IMR-90 (cell line): ENCODE data around the gene LHFPL5. TPM values are rescaled to one million over a fixed set of nuclear protein-coding genes. Genes with fewer than 3 reads are reported as not detected.

Experiments used
- ATAC-seq: fragments of 200-7000 bp; cut with Tn5 transposase; 2 replicates; pipeline ENCODE4 v1.9.1; 2020; ENCODE audit warnings: low read depth, mild to moderate bottlenecking, moderate library complexity
- BruUV-seq: library from RNA; stranded (reverse); fragments of 400-500 nt; replicated peaks from 2 replicates; lab custom pipeline; 2021; lab: Mats Ljungman, UMichigan
- CTCF ChIA-PET: fragments of 300-600 bp; formaldehyde crosslinking; extraction: SDS; loops from one replicate; lab custom pipeline; 2021; ENCODE audit warnings: antibody characterized with exemption; lab: Yijun Ruan, JAX
- POLR2A ChIA-PET: fragments of 300-600 bp; sonication (Branson Sonifier 250); formaldehyde crosslinking; loops from one replicate; lab custom pipeline; 2022; ENCODE audit warnings: antibody characterized with exemption; ENCODE audit not compliant: unreplicated experiment; lab: Charles Lee
- DNase-seq: peaks from one replicate; pipeline ENCODE4 v3.0.0; 2013
- H2AFZ ChIP-seq: replicated peaks from 2 replicates; pipeline ENCODE3; 2013; ENCODE audit warnings: low read length, mild to moderate bottlenecking; ENCODE audit not compliant: poor library complexity
- H2AK5ac ChIP-seq: 2 replicates; pipeline ENCODE4 v1.6.1; 2013; ENCODE audit warnings: low read depth, low read length, inconsistent platforms
- H2AK9ac ChIP-seq: replicated peaks from 2 replicates; pipeline ENCODE3; 2013; ENCODE audit warnings: mild to moderate bottlenecking, low read depth, low read length, moderate library complexity; ENCODE audit not compliant: poor library complexity
- H2BK120ac ChIP-seq: 2 replicates; pipeline ENCODE4 v1.6.1; 2013; ENCODE audit warnings: low read depth, low read length, inconsistent platforms
- H2BK15ac ChIP-seq: 3 replicates; pipeline ENCODE4 v1.6.1; 2013; ENCODE audit warnings: low read depth, low read length, inconsistent platforms
- H2BK20ac ChIP-seq: 2 replicates; pipeline ENCODE4 v1.6.1; 2013; ENCODE audit warnings: low read depth, mild to moderate bottlenecking, inconsistent platforms, low read length, moderate library complexity
- H2BK5ac ChIP-seq: 2 replicates; pipeline ENCODE4 v1.6.1; 2013; ENCODE audit warnings: mild to moderate bottlenecking, low read depth, low read length, inconsistent platforms; ENCODE audit not compliant: poor library complexity, severe bottlenecking
- H3K14ac ChIP-seq: replicated peaks from 2 replicates; pipeline ENCODE4 v1.6.1; 2013; ENCODE audit warnings: low read depth, low read length, inconsistent platforms
- H3K18ac ChIP-seq: 2 replicates; pipeline ENCODE4 v1.6.1; 2013; ENCODE audit warnings: low read depth, low read length, control low read depth
- H3K23ac ChIP-seq: 2 replicates; pipeline ENCODE4 v1.6.1; 2013; ENCODE audit warnings: low read depth, low read length, inconsistent platforms
- H3K27ac ChIP-seq: 2 replicates; pipeline ENCODE4 v1.5.1; 2013; ENCODE audit warnings: mild to moderate bottlenecking, control low read depth, low read length; ENCODE audit not compliant: insufficient read depth
- H3K27me3 ChIP-seq: 2 replicates; pipeline ENCODE4 v1.6.1; 2013; ENCODE audit warnings: low read length; ENCODE audit not compliant: control insufficient read depth, insufficient read depth
- H3K36me3 ChIP-seq: 2 replicates; pipeline ENCODE4 v1.6.1; 2013; ENCODE audit warnings: low read length, mixed read lengths; ENCODE audit not compliant: control insufficient read depth, insufficient read depth
- H3K4ac ChIP-seq: 2 replicates; pipeline ENCODE4 v1.6.1; 2013; ENCODE audit warnings: low read depth, low read length, inconsistent platforms
- H3K4me1 ChIP-seq: 2 replicates; pipeline ENCODE4 v1.6.1; 2013; ENCODE audit warnings: low read length, mixed read lengths; ENCODE audit not compliant: control insufficient read depth, insufficient read depth
- H3K4me2 ChIP-seq: 2 replicates; pipeline ENCODE4 v1.6.1; 2013; ENCODE audit warnings: low read depth, mild to moderate bottlenecking, control low read depth, low read length, moderate library complexity
- H3K4me3 ChIP-seq: 2 replicates; pipeline ENCODE4 v1.5.1; 2013; ENCODE audit warnings: low read depth, mild to moderate bottlenecking, control low read depth, low read length, moderate library complexity; ENCODE audit not compliant: insufficient read depth
- H3K56ac ChIP-seq: 2 replicates; pipeline ENCODE4 v1.6.1; 2013; ENCODE audit warnings: low read length, inconsistent platforms; ENCODE audit not compliant: insufficient read depth; ENCODE audit errors: extremely low read depth
- H3K79me1 ChIP-seq, 2 experiments: 2 replicates each; pipeline ENCODE4 v1.6.1; 2013; ENCODE audit warnings: low read length in 2 of 2, inconsistent platforms in 1 of 2, low read depth in 1 of 2
- H3K9ac ChIP-seq: 2 replicates; pipeline ENCODE4 v1.6.1; 2013; ENCODE audit warnings: low read depth, low read length, control low read depth
- H3K9me1 ChIP-seq: 2 replicates; pipeline ENCODE4 v1.6.1; 2013; ENCODE audit warnings: low read length, inconsistent platforms; ENCODE audit not compliant: insufficient read depth
- H3K9me3 ChIP-seq: 2 replicates; pipeline ENCODE4 v1.6.1; 2013; ENCODE audit warnings: low read length; ENCODE audit not compliant: control insufficient read depth, insufficient read depth
- H4K20me1 ChIP-seq: 2 replicates; pipeline ENCODE4 v1.6.1; 2013; ENCODE audit warnings: low read length, inconsistent platforms; ENCODE audit not compliant: insufficient read depth
- H4K5ac ChIP-seq: 2 replicates; pipeline ENCODE4 v1.6.1; 2013; ENCODE audit warnings: mild to moderate bottlenecking, low read depth, low read length, control low read depth
- H4K8ac ChIP-seq, 2 experiments: 2 replicates each; pipeline ENCODE4 v1.6.1; 2013; ENCODE audit warnings: low read depth in 2 of 2, low read length in 2 of 2, control low read depth in 1 of 2, inconsistent platforms in 1 of 2
- H4K91ac ChIP-seq: 2 replicates; pipeline ENCODE4 v1.6.1; 2013; ENCODE audit warnings: low read depth, low read length, inconsistent platforms; ENCODE audit not compliant: insufficient read depth
- CEBPB ChIP-seq: IDR thresholded peaks from 2 replicates; pipeline ENCODE4 v1.6.1; 2012; ENCODE audit warnings: low read depth, low read length, improper control_type of control experiment
- RFX5 ChIP-seq: IDR thresholded peaks from 2 replicates; pipeline ENCODE4 v1.8.0; 2012; ENCODE audit warnings: low read depth, mild to moderate bottlenecking, low read length, moderate library complexity
- whole genome bisulfite sequencing, 2 experiments: methylation state at CpG; one replicate each; pipeline versions ENCODE4 v1.1.5 to v1.1.7; 2013; ENCODE audit warnings: missing lambda C conversion rate in 2 of 2; ENCODE audit not compliant: insufficient read length in 1 of 2; ENCODE audit errors: extremely low coverage in 2 of 2; 5-methylcytosine and 5-hydroxymethylcytosine counted together
- dilution Hi-C: fragments of 300-500 bp; cut with HindIII; formaldehyde crosslinking; loops from one replicate; pipeline ENCODE4 v1.14.3; 2018; ENCODE audit warnings: low sequenced_read_pairs; ENCODE audit not compliant: unreplicated experiment
- in situ Hi-C: fragments of 300-500 bp; cut with MboI; formaldehyde crosslinking; loops from 3 replicates; pipeline ENCODE4 v1.14.3; 2019; ENCODE audit warnings: low sequenced_read_pairs, inconsistent platforms, mixed read lengths
- intact Hi-C: fragments of 100-400 bp; cut with micrococcal nuclease; formaldehyde crosslinking; loops from 2 replicates; pipeline ENCODE4 v1.10.0; 2022
- polyA plus RNA-seq, 3 experiments: library from polyadenylated mRNA; depleted of rRNA; stranded (reverse); fragments of >200 nt; gene quantifications; 2 replicates each; pipeline ENCODE4 v1.2.3, GENCODE V29; 2012; ENCODE audit warnings: low replicate concordance in 1 of 3
- total RNA-seq: library from RNA; depleted of rRNA; stranded (reverse); fragments of >200 nt; gene quantifications from 2 replicates; pipeline ENCODE4 v1.2.3, GENCODE V29; 2012

LHFPL5 gene
- total and polyA plus RNA-seq, 2 of the 4 experiments (the other 2 are of a cell fraction): not detected

GRCh38 chr6:35856250-35856649 is 51.1 kb downstream of the LHFPL5 start:
- no peak overlapping the region for H3K4me2 ChIP-seq
- H3K4me1 ChIP-seq: no peaks in the 10 kb centered on the region
- H2BK15ac ChIP-seq: no peak overlapping the region
- H3K27ac ChIP-seq: no peak overlapping the region
- WGBS, 2 experiments: no CpG with 5 or more reads among the region's 1 CpG
- intact Hi-C loops: loop anchor here (10.0 kb wide), 1 partner anchor 239 kb away; no protein-coding TSS in a partner anchor
- in situ Hi-C loops: no loop called here
- ATAC-seq (no peak), DNase-seq (no peak)
- no peak overlapping the region for H2AK9ac ChIP-seq
- ChIA-PET POLR2A (no interaction called here), CTCF (no interaction called here)
- H2BK20ac ChIP-seq: no peak overlapping the region
- no peak overlapping the region for H3K14ac ChIP-seq
- no peak overlapping the region for H4K8ac ChIP-seq
- no TSS peak for BruUV-seq
- TF ChIP-seq RFX5 (no peak), CEBPB (no peak)
- no peak overlapping the region for H3K4me3 ChIP-seq
- peaks cover 4% of the 10 kb centered on the region; the same call in 1 of the 2 replicates for H3K9me1 ChIP-seq
- peaks cover 4 to 5% of the 10 kb centered on the region in 2 experiments; a peak in 1 of 4 replicates for H3K79me1 ChIP-seq
- no peak overlapping the region for H2AFZ ChIP-seq
- H3K56ac ChIP-seq: no peak overlapping the region
- H2AK5ac ChIP-seq: no peak overlapping the region
- dilution Hi-C loops: no loop called here
- peaks cover 22% of the 10 kb centered on the region for H3K36me3 ChIP-seq
- H3K27me3 ChIP-seq: no peaks in the 10 kb centered on the region
- no peak overlapping the region for H3K23ac ChIP-seq
- no peak overlapping the region for H4K91ac ChIP-seq
- H4K5ac ChIP-seq: no peak overlapping the region
- H3K9ac ChIP-seq: no peak overlapping the region
- no peak overlapping the region for H2BK5ac ChIP-seq
- no peak overlapping the region for H2BK120ac ChIP-seq
- H3K9me3 ChIP-seq: no peaks in the 10 kb centered on the region
- H3K18ac ChIP-seq: no peak overlapping the region
- no peaks in the 10 kb centered on the region for H4K20me1 ChIP-seq
- no peak overlapping the region for H3K4ac ChIP-seq
